HepG2 (cell line): Measurements from ENCODE around the gene SEC23IP. TPM values are rescaled to one million over a fixed set of nuclear protein-coding genes. Genes with fewer than 3 reads are reported as not detected.

Experiments used
- BHLHE40 ChIP-seq: IDR thresholded peaks from 2 replicates; pipeline ENCODE4 v1.6.1; 2011; ENCODE audit warnings: low read length, improper control_type of control experiment
- FOXJ3 ChIP-seq: sonication (generic); formaldehyde crosslinking; IDR thresholded peaks from 2 replicates; pipeline ENCODE4 v1.4.0; 2020; ENCODE audit warnings: missing genetic modification reagents, mild to moderate bottlenecking, borderline replicate concordance
- FOXK1 ChIP-seq: sonication (generic); formaldehyde crosslinking; IDR thresholded peaks from 2 replicates; pipeline ENCODE4 v1.4.0; 2020; ENCODE audit warnings: low read depth, missing genetic modification reagents, borderline replicate concordance
- GRHL1 ChIP-seq: sonication (generic); formaldehyde crosslinking; conservative IDR thresholded peaks from 2 replicates; pipeline ENCODE4 v1.8.0; 2022; ENCODE audit warnings: missing genetic modification reagents
- IKZF4 ChIP-seq: sonication (generic); formaldehyde crosslinking; IDR thresholded peaks from 2 replicates; pipeline ENCODE4 v1.5.1; 2020; ENCODE audit warnings: borderline replicate concordance, mild to moderate bottlenecking, low read depth, missing genetic modification reagents; ENCODE audit errors: not compliant biosample characterization
- MAF1 ChIP-seq: sonication (generic); formaldehyde crosslinking; IDR thresholded peaks from 2 replicates; pipeline ENCODE4 v1.5.0; 2020; ENCODE audit warnings: missing genetic modification reagents, borderline replicate concordance
- MED13 ChIP-seq: sonication (generic); formaldehyde crosslinking; IDR thresholded peaks from 2 replicates; pipeline ENCODE4 v1.5.0; 2020; ENCODE audit warnings: missing genetic modification reagents
- MEIS1 ChIP-seq: sonication (generic); formaldehyde crosslinking; IDR thresholded peaks from 2 replicates; pipeline ENCODE4 v1.9.0; 2021; ENCODE audit warnings: mild to moderate bottlenecking, missing genetic modification reagents, moderate library complexity, borderline replicate concordance
- NFE2L2 ChIP-seq: fragments of 150-350 bp; IDR thresholded peaks from 2 replicates; pipeline ENCODE4 v1.6.1; 2014; ENCODE audit warnings: low read length
- PPARG ChIP-seq: conservative IDR thresholded peaks from 2 replicates; pipeline ENCODE4 v1.6.1; 2016; ENCODE audit warnings: missing biosample characterization, missing genetic modification reagents
- RELA ChIP-seq: sonication (generic); formaldehyde crosslinking; IDR thresholded peaks from 2 replicates; pipeline ENCODE4 v1.4.0; 2020; ENCODE audit warnings: missing genetic modification reagents
- SAFB2 ChIP-seq: sonication (generic); formaldehyde crosslinking; IDR thresholded peaks from 2 replicates; pipeline ENCODE4 v1.5.1; 2020; ENCODE audit warnings: missing genetic modification reagents, low read depth, mild to moderate bottlenecking, borderline replicate concordance
- SALL1 ChIP-seq: sonication (generic); formaldehyde crosslinking; IDR thresholded peaks from 2 replicates; pipeline ENCODE4 v1.8.0; 2022; ENCODE audit warnings: mild to moderate bottlenecking, missing genetic modification reagents
- SP1 ChIP-seq, 2 experiments: fragments of 450-650 bp in 1 of 2; sonication (generic) in 1 of 2; formaldehyde crosslinking in 1 of 2; IDR thresholded peaks; 2 replicates each; pipeline versions ENCODE4 v1.4.0 to v1.6.1; 2016 to 2020; ENCODE audit warnings: missing genetic modification reagents in 1 of 2
- TCF7 ChIP-seq: sonication (generic); IDR thresholded peaks from 2 replicates; pipeline ENCODE4 v1.6.1; 2016; ENCODE audit warnings: antibody characterized with exemption, low read depth
- THAP8 ChIP-seq: sonication (generic); formaldehyde crosslinking; IDR thresholded peaks from 2 replicates; pipeline ENCODE4 v1.5.1; 2020; ENCODE audit warnings: missing genetic modification reagents, mild to moderate bottlenecking, borderline replicate concordance
- ZBTB14 ChIP-seq: sonication (generic); formaldehyde crosslinking; IDR thresholded peaks from 2 replicates; pipeline ENCODE4 v1.4.0; 2020; ENCODE audit warnings: missing genetic modification reagents
- ZBTB20 ChIP-seq: sonication (generic); formaldehyde crosslinking; IDR thresholded peaks from 2 replicates; pipeline ENCODE4 v1.8.1; 2023; ENCODE audit warnings: missing genetic modification reagents, low read depth, mild to moderate bottlenecking, borderline replicate concordance
- ZBTB21 ChIP-seq: sonication (generic); formaldehyde crosslinking; IDR thresholded peaks from 2 replicates; pipeline ENCODE4 v1.4.0; 2020; ENCODE audit warnings: missing genetic modification reagents
- ZKSCAN5 ChIP-seq: sonication (generic); formaldehyde crosslinking; IDR thresholded peaks from 2 replicates; pipeline ENCODE4 v1.5.1; 2020; ENCODE audit warnings: mild to moderate bottlenecking, missing genetic modification reagents
- ZNF280D ChIP-seq: sonication (generic); formaldehyde crosslinking; IDR thresholded peaks from 2 replicates; pipeline ENCODE4 v1.5.1; 2020; ENCODE audit warnings: mild to moderate bottlenecking, missing genetic modification reagents
- ZNF292 ChIP-seq: sonication (generic); formaldehyde crosslinking; IDR thresholded peaks from 2 replicates; pipeline ENCODE4 v1.8.1; 2022; ENCODE audit warnings: mild to moderate bottlenecking, low read depth, missing genetic modification reagents, borderline replicate concordance
- polyA plus RNA-seq, 8 experiments: library from polyadenylated mRNA; depleted of rRNA in 3 of 8; stranded (reverse) in 7 of 8; unstranded in 1 of 8; fragments of >200 nt; fragmentation: Illumina TruSeq in 4 of 8; extraction: Trizol in 4 of 8; gene quantifications; 2 replicates each; pipeline versions ENCODE4 v1.2.1 to v1.2.3, GENCODE V29; 2011 to 2016; ENCODE audit warnings: low read depth in 4 of 8, missing spikeins in 1 of 8, mixed read lengths in 1 of 8; ENCODE audit not compliant: insufficient read depth in 1 of 8
- total RNA-seq, 5 experiments: library from RNA; depleted of rRNA; stranded (reverse); fragments of >200 nt; fragmentation: Illumina TruSeq; extraction: Trizol; gene quantifications; 2 replicates each; pipeline ENCODE4 v1.2.3, GENCODE V29; 2016; ENCODE audit warnings: low read depth in 1 of 5

The SEC23IP gene
- total and polyA plus RNA-seq, 2 of the 13 experiments (the other 11 are each of a cell fraction or from before 2014, with no cell fraction given): 32.3 to 57.7 TPM

GRCh38 chr10:119872860-119873681, 19.5 kb upstream of the SEC23IP start (continued):
- no peak for TF ChIP-seq SP1 (IDR thresholded peaks at IDR 0.05)
- TF ChIP-seq SP1 (CRISPR knock-in tag; IDR thresholded peaks at IDR 0.05): peak; percentile 35; the same call in 1 of the 2 replicates
- TF ChIP-seq ZKSCAN5 (CRISPR knock-in tag): no peak
- no peak for TF ChIP-seq ZBTB21 (CRISPR knock-in tag)
- no peak for TF ChIP-seq ZNF292
- TF ChIP-seq FOXK1: 0 out of 2 replicates have a peak, but pooled peaks have one; percentile 16
- no peak; the same call in 1 of the 2 replicates for TF ChIP-seq MEIS1
- TF ChIP-seq RELA (CRISPR knock-in tag): no peak
- no peak for TF ChIP-seq NFE2L2
- no peak for TF ChIP-seq GRHL1 (CRISPR knock-in tag)
- TF ChIP-seq ZNF280D (CRISPR knock-in tag): no peak
- no peak for TF ChIP-seq PPARG
- TF ChIP-seq ZBTB20 (CRISPR knock-in tag): no peak
- no peak for TF ChIP-seq TCF7
- peak; percentile 49; the same call in 1 of the 2 replicates for TF ChIP-seq SAFB2 (CRISPR knock-in tag)
- TF ChIP-seq SALL1: peak; percentile 61; the same call in 1 of the 2 replicates
- no peak for TF ChIP-seq MAF1 (CRISPR knock-in tag)
- TF ChIP-seq THAP8 (CRISPR knock-in tag): 0 out of 2 replicates have a peak, but pooled peaks have one; percentile 14
- no peak for TF ChIP-seq FOXJ3 (CRISPR knock-in tag)
- TF ChIP-seq BHLHE40: no peak
- peak; percentile 89 for TF ChIP-seq ZBTB14 (CRISPR knock-in tag)
- TF ChIP-seq IKZF4 (CRISPR knock-in tag): no peak
- TF ChIP-seq MED13 (CRISPR knock-in tag): no peak
